ENCODE measurements around the gene PSD.

- TF ChIP-seq HDGF (IDR thresholded peaks at IDR 0.05; ENCODE audit: borderline replicate concordance) (no peak), FOXM1 (IDR thresholded peaks at IDR 0.05; ENCODE audit: borderline replicate concordance) (no peak), BHLHE40 (IDR thresholded peaks at IDR 0.05; ENCODE audit: borderline replicate concordance) (no peak), SP1 (IDR thresholded peaks at IDR 0.05) (no peak), NFRKB (IDR thresholded peaks at IDR 0.05) (no peak), FOXA1 (IDR thresholded peaks at IDR 0.05) (no peak), PKNOX1 (IDR thresholded peaks at IDR 0.05) (no peak), ELF4 (IDR thresholded peaks at IDR 0.05) (no peak), ZNF384 (IDR thresholded peaks at IDR 0.05) (no peak)
These were observed 28.7 kb downstream of the PSD start for GRCh38 chr10:102389894-102390293.
